LNCaP clone FGC (cell line): ENCODE results near the gene NCK1.

Experiments
- DNase-seq: peaks from one replicate; pipeline ENCODE4 v3.0.0-alpha.2; 2011; ENCODE audit warnings: low read depth
- H3K4me3 ChIP-seq: 2 replicates; pipeline ENCODE4 v1.5.1; 2011; ENCODE audit warnings: mild to moderate bottlenecking, low read depth, low read length, control low read depth
- TF ChIP-seq, protein P1 (sequence below): IDR thresholded peaks from 2 replicates; pipeline ENCODE4 v1.5.1; 2012; ENCODE audit warnings: mild to moderate bottlenecking; ENCODE audit not compliant: control insufficient read depth, insufficient read depth; ENCODE audit errors: extremely low read depth

The NCK1 gene

DNA sequence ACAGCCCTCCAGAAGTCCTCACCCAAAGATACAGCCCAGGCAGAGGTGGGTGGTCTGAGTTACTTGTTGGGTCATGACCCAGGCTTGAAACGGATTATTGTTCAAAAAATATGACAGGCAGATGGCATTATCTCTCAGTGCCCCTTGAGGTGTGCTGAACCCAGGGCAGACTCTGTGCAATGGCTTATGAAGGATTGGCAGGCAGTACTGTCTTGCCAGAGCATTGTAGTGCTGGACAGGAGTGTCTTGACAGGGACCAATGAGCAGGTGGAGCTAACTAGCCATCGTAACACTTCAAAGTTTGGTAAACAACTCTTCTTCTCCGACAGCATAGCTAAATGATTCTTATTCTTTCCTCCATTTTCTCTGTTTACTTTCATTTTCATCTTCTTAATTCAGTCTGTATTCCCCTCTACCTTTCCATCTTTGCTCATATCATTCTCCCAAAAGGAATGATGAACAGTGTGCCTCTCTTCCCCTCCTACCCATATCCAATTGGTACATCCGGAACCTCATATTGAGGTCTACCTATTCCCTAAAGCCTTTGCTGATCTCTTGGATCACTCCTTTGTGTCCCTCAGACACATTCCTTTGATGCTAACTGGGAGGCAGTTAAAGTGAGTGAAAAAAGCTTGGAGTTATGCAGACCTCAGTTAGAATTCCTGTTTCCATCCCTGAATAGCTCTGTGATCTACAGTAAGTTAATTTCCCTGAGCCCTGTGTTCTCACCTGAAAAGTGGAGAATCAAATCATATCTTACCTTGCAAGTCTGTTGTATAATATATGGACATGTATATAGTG lies 93.2 kb downstream of the NCK1 start:
- no peak overlapping the region for H3K4me3 ChIP-seq
- TF ChIP-seq, protein P1, sequence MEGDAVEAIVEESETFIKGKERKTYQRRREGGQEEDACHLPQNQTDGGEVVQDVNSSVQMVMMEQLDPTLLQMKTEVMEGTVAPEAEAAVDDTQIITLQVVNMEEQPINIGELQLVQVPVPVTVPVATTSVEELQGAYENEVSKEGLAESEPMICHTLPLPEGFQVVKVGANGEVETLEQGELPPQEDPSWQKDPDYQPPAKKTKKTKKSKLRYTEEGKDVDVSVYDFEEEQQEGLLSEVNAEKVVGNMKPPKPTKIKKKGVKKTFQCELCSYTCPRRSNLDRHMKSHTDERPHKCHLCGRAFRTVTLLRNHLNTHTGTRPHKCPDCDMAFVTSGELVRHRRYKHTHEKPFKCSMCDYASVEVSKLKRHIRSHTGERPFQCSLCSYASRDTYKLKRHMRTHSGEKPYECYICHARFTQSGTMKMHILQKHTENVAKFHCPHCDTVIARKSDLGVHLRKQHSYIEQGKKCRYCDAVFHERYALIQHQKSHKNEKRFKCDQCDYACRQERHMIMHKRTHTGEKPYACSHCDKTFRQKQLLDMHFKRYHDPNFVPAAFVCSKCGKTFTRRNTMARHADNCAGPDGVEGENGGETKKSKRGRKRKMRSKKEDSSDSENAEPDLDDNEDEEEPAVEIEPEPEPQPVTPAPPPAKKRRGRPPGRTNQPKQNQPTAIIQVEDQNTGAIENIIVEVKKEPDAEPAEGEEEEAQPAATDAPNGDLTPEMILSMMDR = no peak
- DNase-seq = no peak

DNA sequence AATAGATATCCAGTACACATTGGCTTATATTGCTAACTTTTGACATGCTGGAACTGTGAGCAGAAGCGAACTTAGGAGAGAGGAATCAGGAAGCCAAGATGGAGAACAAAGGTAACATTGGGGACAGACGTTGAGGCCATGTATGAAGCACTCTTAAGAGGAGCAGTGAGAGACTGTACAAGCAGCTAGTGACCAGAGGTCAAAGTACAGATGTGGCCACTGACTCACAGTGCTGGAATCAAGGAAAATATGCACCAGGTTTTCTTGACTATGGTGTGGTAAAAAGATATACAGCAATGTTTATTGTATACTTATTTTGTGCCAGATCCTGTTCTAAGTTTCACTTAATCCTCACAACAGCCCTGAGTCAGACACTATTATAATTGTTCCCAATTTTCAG lies 93.8 kb downstream of the NCK1 start:
- TF ChIP-seq, protein P1 = no peak
- no peak overlapping the region for H3K4me3 ChIP-seq
- DNase-seq = no peak

DNA sequence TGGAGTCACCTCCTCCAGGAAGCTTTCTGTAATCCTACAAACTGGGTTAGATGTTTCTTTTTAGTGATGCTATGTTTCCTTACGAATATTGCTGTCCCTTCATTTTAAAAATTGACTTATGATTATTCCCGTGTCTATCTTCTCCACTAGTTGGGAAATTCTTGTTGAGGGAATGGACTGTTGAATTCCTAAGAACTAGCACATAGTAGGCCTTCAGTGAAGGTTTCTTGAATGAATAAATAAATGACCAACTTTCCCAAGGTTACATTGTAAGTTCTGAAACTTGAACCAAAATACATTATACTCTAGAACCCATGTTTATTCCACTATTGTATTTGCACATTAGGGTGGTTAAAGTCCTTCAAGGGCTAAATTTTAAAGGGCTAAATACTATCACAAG lies 95.0 kb downstream of the NCK1 start:
- TF ChIP-seq, protein P1 = no peak
- DNase-seq = no peak
- no peak overlapping the region for H3K4me3 ChIP-seq

DNA sequence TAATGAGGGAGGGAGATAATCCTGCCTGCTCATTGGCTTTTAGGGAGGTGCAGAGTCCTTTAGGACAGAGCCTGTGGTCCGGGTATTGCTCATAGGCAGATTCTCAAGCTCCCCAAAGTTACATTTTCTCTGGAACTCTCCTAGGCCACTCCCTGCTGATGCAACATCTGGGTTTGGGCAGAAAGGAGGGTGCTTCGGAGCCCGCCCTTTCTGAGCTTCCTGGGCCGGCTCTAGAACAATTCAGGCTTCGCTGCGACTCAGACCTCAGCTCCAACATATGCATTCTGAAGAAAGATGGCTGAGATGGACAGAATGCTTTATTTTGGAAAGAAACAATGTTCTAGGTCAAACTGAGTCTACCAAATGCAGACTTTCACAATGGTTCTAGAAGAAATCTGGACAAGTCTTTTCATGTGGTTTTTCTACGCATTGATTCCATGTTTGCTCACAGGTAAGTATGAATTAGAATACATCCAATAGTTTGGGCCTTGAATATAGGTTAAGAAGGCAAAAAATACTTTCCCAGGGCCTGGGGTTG lies 95.8 kb downstream of the NCK1 start, which contains the start of gene IL20RB:
TSS of gene IL20RB (plus strand) at position 233 of the 538 bp plus-strand sequence. CDS start at position 364, 131 bp downstream.
- no peak for DNase-seq
- TF ChIP-seq, protein P1 = no peak
- no peak within 1 kb of the TSS for H3K4me3 ChIP-seq

DNA sequence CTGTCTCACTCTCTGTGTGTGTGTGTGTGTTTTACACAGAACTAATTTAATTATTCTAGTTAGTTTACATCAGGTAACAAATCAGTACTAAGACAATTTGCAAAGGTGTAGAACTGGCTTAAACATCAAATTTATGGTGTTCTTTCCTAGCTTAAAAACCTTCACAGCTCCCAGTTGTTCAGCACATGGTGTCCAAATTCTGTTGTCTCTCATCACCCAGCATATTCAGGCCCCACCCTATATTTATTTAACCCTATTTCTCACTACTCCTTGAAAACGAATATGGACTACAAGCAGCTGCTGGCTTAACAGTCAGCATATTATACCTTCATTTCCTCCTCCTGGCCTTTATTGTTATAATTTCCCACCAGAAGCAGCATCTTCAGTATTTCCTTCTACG lies 96.9 kb downstream of the NCK1 start:
- no peak for DNase-seq
- TF ChIP-seq, protein P1 = no peak
- no peak overlapping the region for H3K4me3 ChIP-seq

DNA sequence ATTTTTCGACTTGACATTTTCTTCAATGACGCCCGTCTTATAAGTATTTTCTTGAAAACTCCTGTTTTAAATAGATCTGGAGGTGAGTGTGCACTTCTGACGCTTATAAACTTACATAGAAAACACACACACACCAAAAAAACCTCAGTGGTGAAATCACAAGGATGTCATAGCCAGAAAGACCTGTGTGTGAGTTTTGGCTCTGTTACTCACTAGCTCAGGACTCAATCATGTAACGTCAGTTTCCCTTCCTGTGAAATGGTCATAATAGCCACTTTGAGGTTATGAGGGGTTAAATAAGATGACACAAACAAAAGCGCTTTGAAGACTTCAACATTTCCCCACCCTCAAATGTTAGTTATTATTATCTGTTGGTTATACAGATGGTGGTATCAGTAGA lies 97.6 kb downstream of the NCK1 start:
- DNase-seq = no peak
- TF ChIP-seq, protein P1 = no peak
- no peak overlapping the region for H3K4me3 ChIP-seq
